ENCODE measurements around the gene LSS.
"Not testable (repeated sequence)": the region's sequence is repeated elsewhere in the genome, so short reads cannot be mapped to it uniquely, and the experiment has no call there.

LSS gene

DNA sequence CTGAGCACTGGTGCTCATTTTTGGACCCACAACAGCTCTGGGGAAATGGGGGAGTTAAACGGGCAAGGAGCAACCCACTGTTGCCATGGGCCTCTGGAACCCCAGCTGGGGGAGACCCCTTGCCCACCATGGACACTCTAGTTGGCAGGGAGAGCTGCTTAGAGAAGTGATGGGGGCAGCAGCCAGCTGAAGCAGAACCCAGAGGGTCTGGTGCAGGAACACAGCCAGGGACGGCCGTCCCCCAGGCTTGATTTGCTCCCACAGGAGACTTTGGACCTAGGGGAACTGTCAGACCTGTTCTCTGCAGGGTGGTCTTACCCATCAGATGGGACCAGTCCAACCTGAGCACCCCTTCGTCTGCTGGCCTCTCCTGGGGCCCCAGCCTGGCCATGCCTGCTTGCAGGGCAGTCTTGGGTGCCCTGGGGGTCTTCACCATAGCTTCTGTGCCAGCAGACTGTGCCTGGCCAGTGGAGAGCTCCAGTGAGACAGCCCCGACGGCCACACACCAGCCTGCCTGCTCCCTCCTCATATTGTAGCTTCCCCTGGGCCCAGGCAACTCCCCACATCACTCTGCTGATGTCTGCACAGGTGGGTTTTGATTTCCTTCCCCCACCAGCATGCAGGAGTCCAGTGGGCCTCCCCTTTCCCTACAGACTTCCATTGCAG, 55.6 kb downstream of the LSS start:
- H3K36me3 ChIP-seq (ENCODE audit: control insufficient read depth, insufficient read depth, low read length), result peaks cover 6% of the 10 kb centered on the region
- no peak overlapping the region for H3K27ac ChIP-seq (ENCODE audit: low read depth, low read length)
- no peaks in the 10 kb centered on the region for H3K4me1 ChIP-seq (ENCODE audit: control insufficient read depth, insufficient read depth, low read length)
- peaks cover 3% of the 10 kb centered on the region; the same call in 1 of the 2 replicates for H3K9me3 ChIP-seq (ENCODE audit: control insufficient read depth, insufficient read depth, low read depth, low read length)
- H3K4me3 ChIP-seq (ENCODE audit: low read depth, low read length), result no peak overlapping the region
- H3K9ac ChIP-seq (ENCODE audit: low read length), result no peak overlapping the region
- no peaks in the 10 kb centered on the region for H3K27me3 ChIP-seq (ENCODE audit: control insufficient read depth, insufficient read depth, low read length)

DNA sequence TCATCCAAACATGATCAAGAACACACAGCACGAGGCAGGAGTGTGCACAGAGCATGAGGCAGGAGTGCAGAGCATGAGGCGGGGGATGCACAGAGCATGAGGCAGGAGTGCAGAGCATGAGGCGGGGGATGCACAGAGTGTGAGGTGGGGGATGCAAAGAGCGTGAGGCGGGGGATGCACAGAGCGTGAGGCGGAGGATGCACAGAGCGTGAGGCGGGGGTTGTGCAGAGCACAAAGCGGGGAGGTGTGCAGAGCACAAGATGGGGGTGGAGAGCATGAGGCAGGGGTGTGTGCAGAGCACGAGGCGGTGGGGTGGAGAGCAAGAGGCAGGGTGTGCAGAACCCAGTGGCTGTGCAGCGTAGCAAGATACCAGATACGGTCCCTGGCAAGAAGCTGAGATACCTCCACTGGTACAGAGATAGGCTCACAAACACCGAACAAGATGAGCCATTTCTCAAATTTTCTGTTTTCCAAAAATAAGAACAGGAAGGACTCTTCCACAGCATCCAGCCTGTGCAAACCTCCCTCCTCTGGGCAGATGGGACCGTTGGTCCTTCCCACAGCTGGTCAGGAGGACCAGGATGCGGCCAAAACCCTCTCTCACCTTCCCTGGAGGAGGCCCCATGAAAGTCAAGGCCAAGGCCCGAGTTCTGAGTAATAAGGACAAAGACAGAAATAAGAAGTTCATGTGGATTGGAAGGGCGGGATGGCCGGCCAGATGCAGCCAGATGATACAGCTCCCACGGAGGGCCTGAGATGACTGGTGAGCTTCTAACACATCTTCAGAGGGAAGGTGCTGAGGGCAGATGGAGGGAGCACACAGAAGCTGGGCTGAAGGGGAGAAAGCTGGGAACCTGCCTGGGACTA, 56.3 kb downstream of the LSS start:
- Histone ChIP-seq H3K9me3 (ENCODE audit: control insufficient read depth, insufficient read depth, low read depth, low read length) (no peaks in the 10 kb centered on the region; the same call in 1 of the 2 replicates), H3K36me3 (ENCODE audit: control insufficient read depth, insufficient read depth, low read length) (peaks cover 9% of the 10 kb centered on the region), H3K9ac (ENCODE audit: low read length) (no peak overlapping the region), H3K4me1 (ENCODE audit: control insufficient read depth, insufficient read depth, low read length) (no peaks in the 10 kb centered on the region), H3K27me3 (ENCODE audit: control insufficient read depth, insufficient read depth, low read length) (no peaks in the 10 kb centered on the region), H3K27ac (ENCODE audit: low read depth, low read length) (no peak overlapping the region), H3K4me3 (ENCODE audit: low read depth, low read length) (no peak overlapping the region)

DNA sequence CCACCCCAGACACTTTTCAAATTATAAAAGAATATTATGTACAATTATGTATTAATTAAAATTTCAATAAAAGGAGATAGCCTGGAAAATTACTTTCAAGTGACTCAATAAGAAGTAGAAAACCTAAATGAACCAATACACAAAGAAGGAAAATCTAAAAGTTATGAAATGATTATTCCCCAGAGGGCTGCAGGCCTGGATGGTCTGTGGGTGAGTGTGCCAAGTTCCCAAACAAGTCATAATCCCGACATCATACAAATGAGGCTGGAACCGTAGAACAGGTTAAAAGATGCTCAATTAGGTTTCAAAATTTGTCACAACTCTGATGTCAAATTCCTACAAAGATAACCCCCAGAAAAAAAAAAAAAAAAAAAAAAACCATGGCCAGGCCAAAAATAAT, 57.0 kb downstream of the LSS start:
- no peak overlapping the region for H3K9ac ChIP-seq (ENCODE audit: low read length)
- H3K4me3 ChIP-seq (ENCODE audit: low read depth, low read length), result no peak overlapping the region
- no peaks in the 10 kb centered on the region for H3K27me3 ChIP-seq (ENCODE audit: control insufficient read depth, insufficient read depth, low read length)
- H3K36me3 ChIP-seq (ENCODE audit: control insufficient read depth, insufficient read depth, low read length), result peaks cover 9% of the 10 kb centered on the region
- no peak overlapping the region for H3K27ac ChIP-seq (ENCODE audit: low read depth, low read length)
- H3K9me3 ChIP-seq (ENCODE audit: control insufficient read depth, insufficient read depth, low read depth, low read length), result no peaks in the 10 kb centered on the region; the same call in 1 of the 2 replicates
- no peaks in the 10 kb centered on the region for H3K4me1 ChIP-seq (ENCODE audit: control insufficient read depth, insufficient read depth, low read length)

DNA sequence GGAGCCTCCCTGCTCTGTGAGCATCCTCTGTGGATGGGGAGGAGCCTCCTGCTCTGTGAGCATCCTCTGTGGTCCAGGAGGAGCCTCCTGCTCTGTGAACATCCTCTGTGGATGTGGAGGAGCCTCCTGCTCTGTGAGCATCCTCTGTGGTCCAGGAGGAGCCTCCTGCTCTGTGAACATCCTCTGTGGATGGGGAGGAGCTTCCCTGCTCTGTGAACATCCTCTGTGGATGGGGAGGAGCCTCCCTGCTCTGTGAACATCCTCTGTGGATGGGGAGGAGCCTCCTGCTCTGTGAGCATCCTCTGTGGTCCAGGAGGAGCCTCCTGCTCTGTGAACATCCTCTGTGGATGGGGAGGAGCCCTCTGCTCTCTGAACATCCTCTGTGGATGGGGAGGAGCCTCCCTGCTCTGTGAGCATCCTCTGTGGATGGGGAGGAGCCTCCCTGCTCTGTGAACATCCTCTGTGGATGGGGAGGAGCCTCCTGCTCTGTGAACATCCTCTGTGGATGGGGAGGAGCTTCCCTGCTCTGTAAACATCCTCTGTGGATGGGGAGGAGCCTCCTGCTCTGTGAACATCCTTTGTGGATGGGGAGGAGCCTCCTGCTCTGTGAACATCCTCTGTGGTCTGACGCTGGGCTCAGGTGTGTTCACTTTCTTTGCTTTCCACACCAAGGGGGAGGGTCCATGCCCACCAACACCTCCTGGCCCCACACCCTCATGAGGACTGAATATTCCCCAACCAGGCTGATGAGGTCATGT, 58.0 kb downstream of the LSS start:
- not testable (repeated sequence) for H3K36me3 ChIP-seq (ENCODE audit: control insufficient read depth, insufficient read depth, low read length)

DNA sequence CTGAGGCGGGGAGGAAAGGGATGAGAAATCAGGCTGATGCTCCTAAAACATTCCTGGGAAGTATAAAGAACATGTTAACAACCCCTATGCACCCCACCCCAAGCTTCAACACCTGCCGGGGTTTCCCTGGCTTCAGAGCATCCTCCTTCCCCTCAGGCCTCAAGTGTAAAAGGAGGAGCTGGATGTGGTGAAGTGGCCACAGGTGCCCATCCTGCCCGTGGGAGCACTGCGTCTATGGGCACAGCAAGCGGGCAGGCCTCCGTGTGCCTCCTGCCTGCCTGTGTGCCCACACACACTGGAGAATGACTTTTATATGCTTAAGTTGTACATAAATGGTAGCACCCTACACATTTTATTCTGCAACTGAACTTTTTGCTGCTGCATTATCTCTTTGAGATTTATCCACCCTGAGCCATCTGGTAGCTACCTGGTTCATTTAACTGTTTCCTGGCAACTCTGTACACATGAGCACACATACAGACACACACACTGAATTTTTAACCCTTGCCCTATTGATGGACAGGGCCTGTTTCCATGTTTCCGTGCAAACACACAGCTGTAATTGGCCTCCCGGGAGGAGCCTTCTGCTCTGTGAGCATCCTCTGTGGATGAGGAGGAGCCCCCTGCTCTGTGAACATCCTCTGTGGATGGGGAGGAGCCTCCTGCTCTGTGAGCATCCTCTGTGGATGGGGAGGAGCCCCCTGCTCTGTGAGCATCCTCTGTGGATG, 59.8 kb downstream of the LSS start:
- Histone ChIP-seq H3K4me3 (ENCODE audit: low read depth, low read length) (no peak overlapping the region), H3K36me3 (ENCODE audit: control insufficient read depth, insufficient read depth, low read length) (peaks cover 12% of the 10 kb centered on the region), H3K9me3 (ENCODE audit: control insufficient read depth, insufficient read depth, low read depth, low read length) (no peaks in the 10 kb centered on the region), H3K9ac (ENCODE audit: low read length) (no peak overlapping the region), H3K4me1 (ENCODE audit: control insufficient read depth, insufficient read depth, low read length) (no peaks in the 10 kb centered on the region), H3K27ac (ENCODE audit: low read depth, low read length) (no peak overlapping the region), H3K27me3 (ENCODE audit: control insufficient read depth, insufficient read depth, low read length) (no peaks in the 10 kb centered on the region)

More for the DNA sequence above, 58.0 kb downstream of the LSS start:
- not testable (repeated sequence) for H3K27ac ChIP-seq (ENCODE audit: low read depth, low read length); H3K9me3 ChIP-seq (ENCODE audit: control insufficient read depth, insufficient read depth, low read depth, low read length); H3K4me3 ChIP-seq (ENCODE audit: low read depth, low read length); H3K27me3 ChIP-seq (ENCODE audit: control insufficient read depth, insufficient read depth, low read length); H3K4me1 ChIP-seq (ENCODE audit: control insufficient read depth, insufficient read depth, low read length); H3K9ac ChIP-seq (ENCODE audit: low read length)

DNA sequence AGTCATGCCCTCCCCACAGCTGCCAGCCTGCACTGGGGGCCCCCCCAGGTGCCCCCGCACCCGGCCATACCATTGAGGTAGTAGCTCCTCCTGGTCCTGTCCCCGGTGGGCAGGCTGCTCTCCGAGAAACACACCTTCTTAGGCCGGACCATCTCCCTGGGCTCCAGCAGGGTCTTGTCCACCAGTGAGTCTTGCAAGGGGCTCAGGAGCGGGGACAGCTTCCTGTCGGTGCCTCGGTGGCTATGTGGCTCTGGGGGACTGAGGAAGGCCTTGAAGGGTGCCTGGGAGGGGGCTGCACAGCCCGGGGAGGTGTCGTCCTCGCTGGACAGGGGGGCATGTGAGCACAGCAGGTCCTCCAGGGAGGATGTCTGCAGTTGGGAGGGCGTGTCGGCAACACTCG, 60.3 kb downstream of the LSS start:
- Histone ChIP-seq H3K9me3 (ENCODE audit: control insufficient read depth, insufficient read depth, low read depth, low read length) (no peaks in the 10 kb centered on the region; the same call in 1 of the 2 replicates), H3K4me3 (ENCODE audit: low read depth, low read length) (no peak overlapping the region), H3K9ac (ENCODE audit: low read length) (no peak overlapping the region), H3K4me1 (ENCODE audit: control insufficient read depth, insufficient read depth, low read length) (no peaks in the 10 kb centered on the region), H3K36me3 (ENCODE audit: control insufficient read depth, insufficient read depth, low read length) (peaks cover 12% of the 10 kb centered on the region), H3K27me3 (ENCODE audit: control insufficient read depth, insufficient read depth, low read length) (no peaks in the 10 kb centered on the region), H3K27ac (ENCODE audit: low read depth, low read length) (no peak overlapping the region)

DNA sequence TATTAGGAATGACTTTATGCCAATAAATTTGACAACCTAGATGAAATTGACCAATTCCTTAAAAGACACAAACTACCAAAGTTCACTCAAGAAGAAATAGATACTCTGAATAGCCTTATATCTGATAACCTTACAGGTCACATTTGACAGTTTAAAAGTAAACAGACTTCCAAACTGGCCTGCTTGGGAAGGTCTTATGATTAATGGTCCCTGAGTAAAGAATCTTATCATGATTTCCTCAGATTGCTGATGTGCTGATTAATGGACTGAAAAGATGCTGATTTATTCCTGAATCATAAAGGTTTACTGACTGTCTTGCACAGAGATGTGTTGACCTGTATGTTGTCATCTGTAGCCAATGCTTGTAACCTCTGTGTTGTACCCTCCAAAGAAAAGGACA, 63.5 kb downstream of the LSS start:
- H3K9me3 ChIP-seq (ENCODE audit: control insufficient read depth, insufficient read depth, low read depth, low read length), result peaks cover 9% of the 10 kb centered on the region
- peaks cover 32% of the 10 kb centered on the region for H3K36me3 ChIP-seq (ENCODE audit: control insufficient read depth, insufficient read depth, low read length)
- no peaks in the 10 kb centered on the region for H3K4me1 ChIP-seq (ENCODE audit: control insufficient read depth, insufficient read depth, low read length)
- no peak overlapping the region for H3K9ac ChIP-seq (ENCODE audit: low read length)
- no peaks in the 10 kb centered on the region for H3K27me3 ChIP-seq (ENCODE audit: control insufficient read depth, insufficient read depth, low read length)
- H3K4me3 ChIP-seq (ENCODE audit: low read depth, low read length), result no peak overlapping the region
- H3K27ac ChIP-seq (ENCODE audit: low read depth, low read length), result no peak overlapping the region

DNA sequence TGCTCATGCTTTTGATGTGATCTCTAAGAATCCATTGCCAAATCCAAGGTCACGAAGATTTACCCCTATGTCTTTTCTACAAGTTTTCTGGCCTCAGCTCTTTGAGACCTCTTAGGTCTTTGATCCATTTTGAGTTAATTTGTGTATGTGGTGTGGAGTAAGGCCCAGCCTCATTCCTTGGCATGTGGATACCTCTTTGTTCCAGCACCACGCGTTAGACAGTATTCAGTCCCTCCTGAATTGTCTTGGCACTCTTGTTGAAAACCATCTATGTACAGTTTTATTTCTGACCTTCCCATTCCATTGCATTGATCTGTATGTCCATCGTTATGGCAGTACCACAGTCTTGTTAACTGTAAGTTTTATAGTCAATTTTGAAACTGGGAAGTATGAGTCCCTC, 65.2 kb downstream of the LSS start:
- peaks cover 32% of the 10 kb centered on the region for H3K36me3 ChIP-seq (ENCODE audit: control insufficient read depth, insufficient read depth, low read length)
- no peaks in the 10 kb centered on the region for H3K4me1 ChIP-seq (ENCODE audit: control insufficient read depth, insufficient read depth, low read length)
- peaks cover 9% of the 10 kb centered on the region for H3K9me3 ChIP-seq (ENCODE audit: control insufficient read depth, insufficient read depth, low read depth, low read length)
- H3K4me3 ChIP-seq (ENCODE audit: low read depth, low read length), result no peak overlapping the region
- H3K9ac ChIP-seq (ENCODE audit: low read length), result no peak overlapping the region
- no peaks in the 10 kb centered on the region for H3K27me3 ChIP-seq (ENCODE audit: control insufficient read depth, insufficient read depth, low read length)
- no peak overlapping the region for H3K27ac ChIP-seq (ENCODE audit: low read depth, low read length)

DNA sequence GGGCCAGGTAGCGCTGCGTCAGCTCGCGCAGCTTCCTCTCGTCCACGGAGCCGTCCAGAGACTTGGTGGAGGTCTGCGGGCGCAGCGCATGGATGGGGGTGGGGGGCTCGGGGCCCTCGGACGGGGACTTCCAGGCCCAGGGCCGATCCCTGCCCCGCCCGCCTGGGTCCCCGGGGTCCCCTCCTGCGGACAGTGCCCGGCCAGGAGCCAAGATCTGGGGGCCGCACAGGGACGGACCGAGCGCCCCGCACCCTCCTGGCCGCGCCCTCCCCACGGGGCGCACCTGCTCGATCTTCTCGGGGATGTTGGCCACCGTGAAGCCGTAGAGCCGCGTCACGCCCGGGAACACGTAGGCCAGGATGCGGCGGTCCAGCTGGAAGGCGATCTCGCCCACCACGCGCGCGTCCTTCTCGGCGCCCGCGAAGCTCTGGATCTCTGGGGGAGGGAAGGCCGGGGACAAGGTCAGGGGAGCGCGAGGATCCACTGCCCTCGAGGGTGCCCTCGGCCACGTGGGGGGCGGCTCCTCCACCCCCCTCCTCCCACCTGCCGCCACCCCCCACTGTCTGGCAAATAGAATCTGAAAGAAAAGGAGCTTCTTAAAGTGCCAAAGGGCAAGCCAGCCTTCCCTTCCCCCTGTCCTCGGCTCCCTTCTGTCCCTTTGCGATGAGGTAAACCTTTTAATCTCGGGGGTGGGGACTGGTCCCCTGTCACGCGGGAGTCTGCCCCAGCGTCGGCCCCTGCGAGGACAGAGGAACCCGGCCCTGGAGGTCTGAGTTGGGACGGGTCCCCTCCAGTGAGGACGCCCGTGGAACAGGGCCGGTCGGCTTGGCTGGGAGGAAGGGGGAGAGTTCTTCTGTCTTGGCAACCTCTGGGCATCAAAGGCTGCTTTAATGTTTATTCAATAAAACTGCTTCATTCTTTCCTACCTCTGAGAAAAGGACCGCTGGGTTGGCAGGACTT, 66.7 kb downstream of the LSS start:
- Histone ChIP-seq H3K27me3 (ENCODE audit: control insufficient read depth, insufficient read depth, low read length) (no peaks in the 10 kb centered on the region), H3K4me3 (ENCODE audit: low read depth, low read length) (no peak overlapping the region), H3K9me3 (ENCODE audit: control insufficient read depth, insufficient read depth, low read depth, low read length) (peaks cover 9% of the 10 kb centered on the region), H3K36me3 (ENCODE audit: control insufficient read depth, insufficient read depth, low read length) (peaks cover 24% of the 10 kb centered on the region), H3K9ac (ENCODE audit: low read length) (no peak overlapping the region), H3K27ac (ENCODE audit: low read depth, low read length) (no peak overlapping the region), H3K4me1 (ENCODE audit: control insufficient read depth, insufficient read depth, low read length) (no peaks in the 10 kb centered on the region)

Data from HUES6 (cell line).